ENCODE measurements around the gene BIRC7.

- no peak for TF ChIP-seq CTCF (conservative IDR thresholded peaks at IDR 0.05; ENCODE audit: low read depth, low read length)
- no peak for TF ChIP-seq RFX5 (IDR thresholded peaks at IDR 0.05; ENCODE audit: low read depth, low read length)
- no peak for TF ChIP-seq POLR2A (IDR thresholded peaks at IDR 0.05; ENCODE audit: low read depth, low read length)
- no peak for TF ChIP-seq SMC3 (IDR thresholded peaks at IDR 0.05; ENCODE audit: low read depth, low read length)
These were observed 48.8 kb downstream of the BIRC7 start for GRCh38 chr20:63284544-63284949.

All from IMR-90 (cell line).